Measurements from ENCODE around the gene HOXA7. TPM values are rescaled to one million over a fixed set of nuclear protein-coding genes. Genes with fewer than 3 reads are reported as not detected.

Gene HOXA7
- total and polyA plus RNA-seq, 12 donors: 0.04 TPM; not detected in 11

GRCh38 chr7:27173511-27173955, 17.1 kb upstream of the HOXA7 start:
- peaks cover 8 to 51% (median 30%) of the 10 kb centered on the region in 9 donors for H3K4me1 ChIP-seq
- WGBS, 2 donors: 1% methylated on average over 56 to 59 of the region's 59 CpGs
- no peak for DNase-seq
- peaks cover 0 to 3% (median 0%) of the 10 kb centered on the region in 9 donors for H3K36me3 ChIP-seq
- H3K27ac ChIP-seq: peak overlapping the region in 1 of 10 donors; percentile 20
- H3K4me3 ChIP-seq: peak overlapping the region; percentile 20 to 53 (median 40)
- ATAC-seq: peak in 3 of 8 donors; percentile 37 to 49 (median 47)
- intact Hi-C loops (cut with DNase I): no loop called here
- H3K27me3 ChIP-seq: peaks cover 79 to 100% (median 100%) of the 10 kb centered on the region in 7 donors
- no peak for TF ChIP-seq CTCF (IDR thresholded peaks at IDR 0.05)
- H3K9me3 ChIP-seq: no peaks in the 10 kb centered on the region

GRCh38 chr7:27172823-27173510, 16.5 kb upstream of the HOXA7 start:
- H3K27ac ChIP-seq: peak overlapping the region in 1 of 10 donors; percentile 20
- H3K9me3 ChIP-seq: no peaks in the 10 kb centered on the region
- peaks cover 0 to 3% (median 0%) of the 10 kb centered on the region in 9 donors for H3K36me3 ChIP-seq
- WGBS, 2 donors: 0 to 2% methylated on average over 58 of the region's 58 CpGs
- TF ChIP-seq CTCF (IDR thresholded peaks at IDR 0.05): no peak
- DNase-seq (no peak), ATAC-seq (peak in 4 of 8 donors; percentile 25 to 50 (median 40))
- H3K27me3 ChIP-seq: peaks cover 84 to 100% (median 100%) of the 10 kb centered on the region in 7 donors
- H3K4me1 ChIP-seq: peaks cover 8 to 55% (median 30%) of the 10 kb centered on the region in 9 donors
- intact Hi-C loops (cut with DNase I): no loop called here
- peak overlapping the region; percentile 20 to 53 (median 40) for H3K4me3 ChIP-seq

- Histone ChIP-seq H3K4me1 (peaks cover 8 to 56% (median 30%) of the 10 kb centered on the region in 9 donors), H3K9me3 (no peaks in the 10 kb centered on the region), H3K27ac (no peak overlapping the region), H3K4me3 (peak overlapping the region in 2 of 10 donors; percentile 20 to 53), H3K36me3 (peaks cover 0 to 3% (median 0%) of the 10 kb centered on the region in 9 donors), H3K27me3 (peaks cover 83 to 100% (median 100%) of the 10 kb centered on the region in 7 donors)
- WGBS, 2 donors: 12% methylated on average over 10 of the region's 10 CpGs
- TF ChIP-seq CTCF (IDR thresholded peaks at IDR 0.05): no peak
- no peak for ATAC-seq
- intact Hi-C loops (cut with DNase I): no loop called here
- no peak for DNase-seq
These were observed 15.9 kb upstream of the HOXA7 start for GRCh38 chr7:27172315-27172774.

- peaks cover 0 to 3% (median 0%) of the 10 kb centered on the region in 9 donors for H3K36me3 ChIP-seq
- H3K27me3 ChIP-seq: peaks cover 85 to 100% (median 100%) of the 10 kb centered on the region in 7 donors
- no peak overlapping the region for H3K27ac ChIP-seq
- TF ChIP-seq CTCF (IDR thresholded peaks at IDR 0.05): no peak
- H3K4me1 ChIP-seq: peaks cover 8 to 61% (median 30%) of the 10 kb centered on the region in 9 donors
- intact Hi-C loops (cut with DNase I): no loop called here
- no peak for DNase-seq
- H3K4me3 ChIP-seq: no peak overlapping the region
- no peak for ATAC-seq
- no peaks in the 10 kb centered on the region for H3K9me3 ChIP-seq
- WGBS, 2 donors: 5 to 11% methylated on average over 30 of the region's 30 CpGs
These were observed 15.3 kb upstream of the HOXA7 start for GRCh38 chr7:27171637-27172314.

Measured in heart right ventricle (tissue), 16 donors.